Heart left ventricle (tissue), 16 donors: ENCODE results near the gene SH3PXD2A. TPM values are rescaled to one million over a fixed set of nuclear protein-coding genes. Genes with fewer than 3 reads are reported as not detected.
A peak's percentile ranks its signal among the peaks of the same experiment; 100 is the strongest.

ENCODE experiments used
- ATAC-seq, 4 donors: fragments of 200-7000 bp; cut with Tn5 transposase; one replicate each; pipeline ENCODE4 v1.9.1; 2020 to 2022; ENCODE audit warnings: moderate library complexity in 4 of 4, mild to moderate bottlenecking in 3 of 4, moderate number of reproducible peaks in 1 of 4
- DNase-seq, 5 donors: peaks; one replicate each; pipeline ENCODE4 v3.0.0-alpha.2; 2020
- H3K27ac ChIP-seq, 12 donors: fragments of 200-600 bp; sonication (generic) in 4 of 12; one replicate each; pipeline versions ENCODE4 v1.5.0 to v1.8.0; 2016 to 2022; ENCODE audit warnings: mild to moderate bottlenecking in 2 of 12
- H3K27me3 ChIP-seq, 9 donors: fragments of 200-600 bp; sonication (generic) in 2 of 9; one replicate each; pipeline versions ENCODE4 v1.5.1 to v1.8.0; 2016 to 2022; ENCODE audit warnings: mild to moderate bottlenecking in 3 of 9
- H3K36me3 ChIP-seq, 9 donors: fragments of 200-600 bp; sonication (generic) in 2 of 9; one replicate each; pipeline versions ENCODE4 v1.5.0 to v1.8.0; 2018 to 2022; ENCODE audit warnings: mild to moderate bottlenecking in 2 of 9
- H3K4me1 ChIP-seq, 12 donors: fragments of 200-600 bp; sonication (generic) in 4 of 12; one replicate each; pipeline versions ENCODE4 v1.5.0 to v1.8.0; 2016 to 2022; ENCODE audit warnings: mild to moderate bottlenecking in 3 of 12
- H3K4me3 ChIP-seq, 12 donors: fragments of 200-600 bp; sonication (generic) in 4 of 12; one replicate each; pipeline versions ENCODE4 v1.5.0 to v1.8.0; 2017 to 2022; ENCODE audit warnings: mild to moderate bottlenecking in 9 of 12, moderate library complexity in 4 of 12
- H3K9me3 ChIP-seq, 12 donors: fragments of 200-600 bp; sonication (generic) in 4 of 12; one replicate each; pipeline versions ENCODE4 v1.5.0 to v1.8.0; 2016 to 2022; ENCODE audit warnings: mild to moderate bottlenecking in 1 of 12
- CTCF ChIP-seq, 12 donors: fragments of 200-600 bp; sonication (generic) in 4 of 12; IDR thresholded peaks; one replicate each; pipeline versions ENCODE4 v1.5.0 to v1.8.0; 2018 to 2022; ENCODE audit warnings: antibody characterized with exemption in 12 of 12, mild to moderate bottlenecking in 5 of 12
- POLR2A ChIP-seq, 2 donors: fragments of 450-650 bp; IDR thresholded peaks; one replicate each; pipeline ENCODE4 v1.6.1; 2017; ENCODE audit warnings: antibody characterized with exemption in 2 of 2, mild to moderate bottlenecking in 2 of 2, moderate library complexity in 2 of 2
- WGBS, 4 donors: extraction: QIAGEN DNeasy Blood & Tissue Kit in 2 of 4; methylation state at CpG; one replicate each; pipeline versions ENCODE4 v1.1.5 to v1.1.7; 2013 to 2018; 5-methylcytosine and 5-hydroxymethylcytosine counted together
- intact Hi-C, 10 donors: fragments of 100-400 bp; cut with DNase I; formaldehyde crosslinking; loops; one replicate each; pipeline versions ENCODE4 v1.11.1 to v1.14.2; 2022
- polyA plus RNA-seq, 2 donors: library from polyadenylated mRNA; stranded (reverse); fragments of 200-250 nt; gene quantifications; one replicate each; pipeline ENCODE4 v1.2.3, GENCODE V29; 2013
- total RNA-seq, 9 donors: library from RNA; depleted of rRNA in 2 of 9; stranded (reverse); fragments of >200 nt in 2 of 9; fragmentation: NEBNext Ultra II Directional in 3 of 9; extraction: Animal tissue kit (Norgen Biotek cat#: 25700) in 3 of 9; gene quantifications; one replicate each; pipeline versions ENCODE4 v1.1.0 to v1.2.4, GENCODE V29; 2016 to 2023
- donor health status: ischemic (EF 13 %, LVEDD 7.1; RV severe dilation, severe dysfunction).
- donor health status: healthy with polysubstance abuse.
- donor health status: DM: no; HTN: yes; CAD: no.
- donor health status: DM: no; HTN: no; CAD: no.
- donor health status: ischemic (EF 25% LVEDD 6.9; RV normal size, moderate dysfunction).
- donor health status: ischemic (EF 25% LVEDD 5.7; RV mildly dilated, moderate dysfunction).
- donor health status: healthy.
- donor health status: DM: yes; HTN: yes; CAD: no.
- donor health status: ischemic (EF 35%, LVEDD 5.7; RV mildly dilated, moderate dysfunction).
- donor health status: nonischemic (EF 11% LVEDD 7.7; RV severe dilation, severe dysfunction).
- donor health status: DM: yes; HTN: yes; CAD: no.
- donor health status: PGD.
- donor health status: ischemic (EF 29% LVEDD 5.4; RV normal size, mild dysfunction).
- donor health status: nonischemic (EF 23%, LVEDD 6.1; RV moderate dilation, normal function).

Gene SH3PXD2A
- total and polyA plus RNA-seq, 11 donors, result 11.8 to 43.4 (median 31.1) TPM

DNA sequence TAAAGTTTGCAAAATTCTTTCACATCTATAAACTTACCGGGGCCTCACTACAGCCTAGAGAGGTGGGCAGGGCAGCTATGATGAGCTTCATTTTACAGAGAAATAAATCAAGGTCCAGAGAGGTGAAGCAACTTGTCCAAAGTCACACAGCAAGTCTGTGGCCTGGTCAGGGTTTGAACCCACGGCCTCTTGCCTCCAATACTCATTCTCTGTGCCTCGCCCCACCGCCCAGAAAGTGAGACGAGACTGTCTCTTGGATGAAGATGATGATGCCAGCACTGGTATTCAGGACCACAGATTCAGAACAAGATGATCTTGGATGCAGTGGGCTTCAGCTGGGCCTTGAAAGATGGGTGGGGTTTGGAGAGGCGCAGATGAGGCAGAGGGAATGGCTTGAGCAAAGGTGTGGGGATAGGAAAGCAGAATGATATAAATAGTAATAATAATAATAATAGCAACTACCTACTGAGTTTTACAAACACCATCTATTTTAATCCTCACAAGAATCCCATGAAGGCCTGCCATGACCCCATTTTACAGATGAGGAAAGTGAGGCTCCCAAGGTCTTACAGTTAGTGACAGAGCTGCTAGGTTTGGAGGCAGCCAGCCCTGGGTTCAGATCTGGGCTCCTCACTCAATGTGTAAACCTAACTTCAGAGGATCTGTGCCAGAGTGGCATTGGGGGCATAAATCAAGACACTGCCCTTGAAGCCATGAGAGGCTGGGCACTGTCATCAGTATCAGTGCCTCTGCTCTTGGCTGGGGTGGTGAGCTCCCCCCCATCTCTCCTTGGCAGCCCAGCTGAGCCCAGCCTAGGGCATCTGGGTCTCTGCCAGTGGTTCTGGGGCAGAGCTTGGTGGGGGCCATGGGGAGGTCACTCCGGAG, 291.9 kb downstream of the SH3PXD2A start:
- WGBS, 4 donors, result 85 to 95% (median 88%) methylated on average over 6 to 7 of the region's 7 CpGs
- intact Hi-C loops, result no loop called here
- H3K4me3 ChIP-seq, result no peak overlapping the region
- DNase-seq, result no peak
- H3K9me3 ChIP-seq, result peaks cover 0 to 3% (median 0%) of the 10 kb centered on the region in 12 donors
- H3K27me3 ChIP-seq, result peaks cover 0 to 11% (median 0%) of the 10 kb centered on the region in 9 donors
- H3K27ac ChIP-seq, result no peak overlapping the region
- no peaks in the 10 kb centered on the region for H3K4me1 ChIP-seq
- no peak for TF ChIP-seq POLR2A (IDR thresholded peaks at IDR 0.05)
- TF ChIP-seq CTCF (IDR thresholded peaks at IDR 0.05), result no peak
- H3K36me3 ChIP-seq, result no peaks in the 10 kb centered on the region
- ATAC-seq, result peak in 1 of 4 donors; percentile 22

GRCh38 chr10:103562383-103562782, 293.0 kb downstream of the SH3PXD2A start:
- TF ChIP-seq CTCF (IDR thresholded peaks at IDR 0.05) (no peak), POLR2A (IDR thresholded peaks at IDR 0.05) (no peak)

DNA sequence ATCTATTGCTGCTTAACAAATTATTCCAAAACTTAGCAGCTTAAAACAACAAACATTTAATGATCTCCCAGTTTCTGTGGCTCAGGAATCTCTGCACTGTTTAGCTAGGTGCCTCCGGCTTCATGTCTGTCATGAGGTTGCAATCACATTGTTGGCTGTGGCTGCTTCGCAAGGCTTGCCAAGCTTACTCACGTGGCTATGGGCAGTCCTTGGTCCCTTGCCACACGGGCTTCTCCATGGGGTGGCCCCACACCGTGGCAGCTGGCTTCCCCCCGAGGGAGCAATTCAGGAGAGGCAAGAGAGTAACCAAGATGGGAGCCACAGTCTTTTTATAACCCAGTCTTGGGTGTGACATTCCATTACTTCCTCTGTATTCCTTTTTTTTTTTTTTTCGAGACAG, 294.5 kb downstream of the SH3PXD2A start:
- H3K27me3 ChIP-seq, result peaks cover 0 to 14% (median 0%) of the 10 kb centered on the region in 9 donors
- H3K4me3 ChIP-seq, result no peak overlapping the region
- no peak overlapping the region for H3K27ac ChIP-seq
- H3K36me3 ChIP-seq, result no peaks in the 10 kb centered on the region
- intact Hi-C loops, result no loop called here
- DNase-seq, result no peak
- TF ChIP-seq POLR2A (IDR thresholded peaks at IDR 0.05) (no peak), CTCF (IDR thresholded peaks at IDR 0.05) (no peak)
- no peak for ATAC-seq
- H3K9me3 ChIP-seq, result peaks cover 0 to 3% (median 0%) of the 10 kb centered on the region in 12 donors
- WGBS, 4 donors, result 82 to 87% (median 84%) methylated on average over 7 of the region's 7 CpGs
- H3K4me1 ChIP-seq, result peaks cover 0 to 3% (median under 1%) of the 10 kb centered on the region in 12 donors

More at GRCh38 chr10:103562383-103562782, 293.0 kb downstream of the SH3PXD2A start:
- intact Hi-C loops, result no loop called here
- Histone ChIP-seq H3K4me3 (no peak overlapping the region), H3K9me3 (peaks cover 0 to 3% (median 0%) of the 10 kb centered on the region in 12 donors), H3K27me3 (peaks cover 0 to 11% (median 0%) of the 10 kb centered on the region in 9 donors), H3K4me1 (no peaks in the 10 kb centered on the region), H3K27ac (no peak overlapping the region), H3K36me3 (no peaks in the 10 kb centered on the region)
- ATAC-seq (no peak), DNase-seq (no peak)
- 70 to 83% (median 80%) methylated on average over 4 of the region's 4 CpGs for WGBS, 4 donors

DNA sequence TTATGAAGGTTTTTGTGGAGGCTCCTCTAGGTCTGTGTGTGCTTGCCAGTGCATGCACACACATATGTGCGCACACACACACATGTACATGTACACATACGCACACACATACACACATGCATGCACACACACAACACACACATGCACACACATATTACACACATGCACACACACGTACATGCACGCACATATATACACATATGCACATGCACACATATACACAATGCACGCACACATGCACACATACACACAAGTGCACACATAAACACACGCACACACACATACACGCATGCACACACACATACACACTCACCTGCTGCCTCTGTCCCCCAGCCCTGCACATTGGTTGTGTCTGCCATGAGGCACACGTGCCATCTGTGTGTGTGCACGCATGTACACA, 295.6 kb downstream of the SH3PXD2A start:
- no peak for TF ChIP-seq CTCF (IDR thresholded peaks at IDR 0.05)
- intact Hi-C loops, result loop anchor here in 1 of 10 donors (2.0 kb wide), 1 partner anchor 19 kb away; no protein-coding TSS in a partner anchor

More for the DNA sequence above, 295.6 kb downstream of the SH3PXD2A start:
- WGBS, 4 donors, result 80 to 99% (median 87%) methylated on average over 9 of the region's 9 CpGs
- no peaks in the 10 kb centered on the region for H3K36me3 ChIP-seq
- ATAC-seq, result no peak
- H3K4me1 ChIP-seq, result peaks cover 0 to 14% (median 7%) of the 10 kb centered on the region in 12 donors
- H3K27ac ChIP-seq, result no peak overlapping the region
- DNase-seq, result no peak
- H3K4me3 ChIP-seq, result no peak overlapping the region
- peaks cover 0 to 3% (median 0%) of the 10 kb centered on the region in 12 donors for H3K9me3 ChIP-seq
- H3K27me3 ChIP-seq, result peaks cover 0 to 16% (median 0%) of the 10 kb centered on the region in 9 donors
